NT2/D1 (cell line): ENCODE results near the gene DELE1.

ENCODE experiments used
- DNase-seq: peaks from one replicate; pipeline ENCODE4 v3.0.0-alpha.2; 2011; ENCODE audit warnings: low read depth, low spot score
- H3K27me3 ChIP-seq: 2 replicates; pipeline ENCODE4 v1.6.0; 2011; ENCODE audit warnings: mild to moderate bottlenecking; ENCODE audit not compliant: insufficient read length, insufficient read depth
- H3K36me3 ChIP-seq: 2 replicates; pipeline ENCODE4 v1.6.1; 2011; ENCODE audit warnings: mild to moderate bottlenecking, low read length, mixed read lengths; ENCODE audit not compliant: insufficient read depth, insufficient read length
- H3K4me1 ChIP-seq: 2 replicates; pipeline ENCODE4 v1.5.1; 2011; ENCODE audit not compliant: insufficient read depth, insufficient read length
- H3K4me3 ChIP-seq: 2 replicates; pipeline ENCODE4 v1.5.1; 2011; ENCODE audit warnings: low read depth; ENCODE audit not compliant: insufficient read length
- H3K9ac ChIP-seq: 2 replicates; pipeline ENCODE4 v1.6.0; 2011; ENCODE audit warnings: low read depth; ENCODE audit not compliant: insufficient read length
- H3K9me3 ChIP-seq: 2 replicates; pipeline ENCODE4 v1.5.1; 2011; ENCODE audit warnings: mild to moderate bottlenecking, low read length; ENCODE audit not compliant: insufficient read depth
- SUZ12 ChIP-seq: IDR thresholded peaks from 2 replicates; pipeline ENCODE4 v1.6.1; 2011; ENCODE audit not compliant: insufficient read length, insufficient read depth; ENCODE audit errors: extremely low read depth
- YY1 ChIP-seq: IDR thresholded peaks from 2 replicates; pipeline ENCODE4 v1.6.1; 2011; ENCODE audit not compliant: insufficient read length, insufficient read depth
- ZNF274 ChIP-seq: IDR thresholded peaks from 2 replicates; pipeline ENCODE4 v1.6.1; 2011; ENCODE audit warnings: mild to moderate bottlenecking, low read depth, low read length

Gene DELE1

GRCh38 chr5:141876628-141877355, 46.9 kb upstream of the DELE1 start:
- no peaks in the 10 kb centered on the region for H3K36me3 ChIP-seq
- no peak for DNase-seq
- no peak for TF ChIP-seq YY1
- no peak for TF ChIP-seq ZNF274
- TF ChIP-seq SUZ12 = no peak
- peak overlapping the region; percentile 87 for H3K9ac ChIP-seq
- no peaks in the 10 kb centered on the region for H3K9me3 ChIP-seq
- peaks cover 50% of the 10 kb centered on the region for H3K27me3 ChIP-seq
- peaks cover 20% of the 10 kb centered on the region for H3K4me1 ChIP-seq
- H3K4me3 ChIP-seq = peak overlapping the region; percentile 68

- Histone ChIP-seq H3K36me3 (no peaks in the 10 kb centered on the region), H3K9ac (peak overlapping the region; percentile 87), H3K27me3 (peaks cover 50% of the 10 kb centered on the region), H3K4me3 (peak overlapping the region; percentile 68), H3K4me1 (peaks cover 24% of the 10 kb centered on the region), H3K9me3 (no peaks in the 10 kb centered on the region)
- TF ChIP-seq YY1 (no peak), ZNF274 (no peak), SUZ12 (no peak)
- DNase-seq = no peak
Observed at GRCh38 chr5:141877356-141878185, 46.1 kb upstream of the DELE1 start.

GRCh38 chr5:141878186-141878710, 45.4 kb upstream of the DELE1 start, which contains the start of gene PCDH1:
TSS of gene PCDH1 (minus strand) at chr5:141878410. CDS start at chr5:141878262, 148 bp downstream.
- Histone ChIP-seq H3K9me3 (no peaks in the 10 kb centered on the region), H3K9ac (peak within 1 kb of the TSS; percentile 87), H3K27me3 (peaks cover 50% of the 10 kb centered on the region), H3K4me3 (peak within 1 kb of the TSS; percentile 68), H3K36me3 (no peaks in the 10 kb centered on the region), H3K4me1 (peaks cover 24% of the 10 kb centered on the region)
- no peak for TF ChIP-seq ZNF274
- no peak for DNase-seq

- H3K9me3 ChIP-seq = no peaks in the 10 kb centered on the region
- no peak for DNase-seq
- peaks cover 48% of the 10 kb centered on the region for H3K27me3 ChIP-seq
- no peaks in the 10 kb centered on the region for H3K36me3 ChIP-seq
- H3K4me3 ChIP-seq = peak overlapping the region; percentile 38
- H3K4me1 ChIP-seq = peaks cover 24% of the 10 kb centered on the region
- peak overlapping the region; percentile 50 for H3K9ac ChIP-seq
- TF ChIP-seq SUZ12 (no peak), YY1 (no peak), ZNF274 (no peak)
Observed at GRCh38 chr5:141878711-141879425, 44.8 kb upstream of the DELE1 start.

GRCh38 chr5:141879426-141879759, 44.3 kb upstream of the DELE1 start:
- peaks cover 24% of the 10 kb centered on the region for H3K4me1 ChIP-seq
- peak overlapping the region; percentile 59 for H3K9ac ChIP-seq
- H3K9me3 ChIP-seq = no peaks in the 10 kb centered on the region
- TF ChIP-seq YY1 (no peak), SUZ12 (no peak), ZNF274 (no peak)
- no peaks in the 10 kb centered on the region for H3K36me3 ChIP-seq
- DNase-seq = no peak
- no peak overlapping the region for H3K4me3 ChIP-seq
- H3K27me3 ChIP-seq = peaks cover 43% of the 10 kb centered on the region

GRCh38 chr5:141879941-141880738, 43.5 kb upstream of the DELE1 start:
- TF ChIP-seq YY1 (no peak), ZNF274 (no peak), SUZ12 (no peak)
- Histone ChIP-seq H3K9me3 (no peaks in the 10 kb centered on the region), H3K4me1 (peaks cover 24% of the 10 kb centered on the region), H3K27me3 (peaks cover 35% of the 10 kb centered on the region), H3K4me3 (no peak overlapping the region), H3K36me3 (no peaks in the 10 kb centered on the region), H3K9ac (peak overlapping the region; percentile 59)
- DNase-seq = no peak
